Uterus (tissue), 4 donors: Measurements from ENCODE around the gene LLGL1. TPM values are rescaled to one million over a fixed set of nuclear protein-coding genes. Genes with fewer than 3 reads are reported as not detected.

Experiments used
- DNase-seq, 2 donors: peaks; one replicate each; pipeline ENCODE4 v3.0.0-alpha.2; 2019 to 2020
- H3K27ac ChIP-seq, 2 donors: fragments of 200-600 bp; sonication (generic); 1 replicate in 1 of 2; 2 replicates in 1 of 2; pipeline ENCODE4 v1.5.1; 2016 to 2018
- H3K27me3 ChIP-seq, 2 donors: fragments of 200-600 bp; sonication (generic); one replicate each; pipeline ENCODE4 v1.5.1; 2018 to 2019; ENCODE audit warnings: control low read depth in 1 of 2
- H3K36me3 ChIP-seq, 2 donors: fragments of 200-600 bp; sonication (generic); one replicate each; pipeline ENCODE4 v1.5.1; 2019; ENCODE audit warnings: control low read depth in 1 of 2
- H3K4me1 ChIP-seq, 2 donors: fragments of 200-600 bp; sonication (generic); one replicate each; pipeline ENCODE4 v1.5.1; 2018 to 2019; ENCODE audit warnings: control low read depth in 1 of 2
- H3K4me3 ChIP-seq, 2 donors: fragments of 200-600 bp; sonication (generic); 1 replicate in 1 of 2; 2 replicates in 1 of 2; pipeline ENCODE4 v1.5.1; 2018 to 2019; ENCODE audit warnings: mild to moderate bottlenecking in 1 of 2
- H3K9me3 ChIP-seq, 2 donors: fragments of 200-600 bp; sonication (generic); one replicate each; pipeline ENCODE4 v1.5.1; 2019; ENCODE audit warnings: control low read depth in 1 of 2
- CTCF ChIP-seq, 4 experiments: fragments of 200-600 bp in 2 of 4; fragments of 450-650 bp in 2 of 4; sonication (generic) in 2 of 4; IDR thresholded peaks; one replicate each; pipeline ENCODE4 v1.5.1; 2016 to 2019; ENCODE audit warnings: antibody characterized with exemption in 4 of 4, mild to moderate bottlenecking in 2 of 4, moderate library complexity in 1 of 4
- POLR2A ChIP-seq, 2 donors: fragments of 450-650 bp; IDR thresholded peaks; one replicate each; pipeline ENCODE4 v1.6.1; 2016; ENCODE audit warnings: antibody characterized with exemption in 2 of 2, mild to moderate bottlenecking in 1 of 2, moderate library complexity in 1 of 2
- intact Hi-C: fragments of 100-400 bp; cut with DNase I; formaldehyde crosslinking; loops from one replicate; pipeline ENCODE4 v1.15.1; 2023; ENCODE audit warnings: low total_unique reads
- total RNA-seq, 4 donors: library from RNA; depleted of rRNA in 3 of 4; stranded (reverse); fragments of >200 nt in 3 of 4; gene quantifications; one replicate each; pipeline versions ENCODE4 v1.1.0 to v1.2.4, GENCODE V29; 2014 to 2023
- donor health status: DM: yes; HTN: yes; CAD: no.

LLGL1 gene
- total RNA-seq, 4 donors from 2014 or later, result 7.6 to 72.0 (median 23.1) TPM

- Histone ChIP-seq H3K9me3 (no peaks in the 10 kb centered on the region), H3K36me3 (no peaks in the 10 kb centered on the region), H3K4me3 (no peak overlapping the region), H3K27me3 (no peaks in the 10 kb centered on the region), H3K27ac (no peak overlapping the region), H3K4me1 (no peaks in the 10 kb centered on the region)
- no peak for TF ChIP-seq POLR2A (IDR thresholded peaks at IDR 0.05)
- no peak for TF ChIP-seq CTCF (IDR thresholded peaks at IDR 0.05)
- intact Hi-C loops, result no loop called here
- no peak for DNase-seq
These were observed 25.8 kb downstream of the LLGL1 start for GRCh38 chr17:18251204-18251603.

- Histone ChIP-seq H3K27ac (no peak overlapping the region), H3K36me3 (no peaks in the 10 kb centered on the region)
- intact Hi-C loops, result no loop called here
These were observed 26.7 kb downstream of the LLGL1 start for GRCh38 chr17:18252160-18252559.

GRCh38 chr17:18253187-18253884, 27.9 kb downstream of the LLGL1 start:
- H3K27ac ChIP-seq, result no peak overlapping the region
- no peaks in the 10 kb centered on the region for H3K9me3 ChIP-seq
- DNase-seq, result no peak
- H3K4me1 ChIP-seq, result peaks cover 0 to 10% of the 10 kb centered on the region in 2 donors
- intact Hi-C loops, result no loop called here
- no peak overlapping the region for H3K4me3 ChIP-seq
- TF ChIP-seq CTCF (IDR thresholded peaks at IDR 0.05) (no peak), POLR2A (IDR thresholded peaks at IDR 0.05) (no peak)
- H3K36me3 ChIP-seq, result no peaks in the 10 kb centered on the region
- H3K27me3 ChIP-seq, result no peaks in the 10 kb centered on the region

More at GRCh38 chr17:18252160-18252559, 26.7 kb downstream of the LLGL1 start:
- Histone ChIP-seq H3K9me3 (no peaks in the 10 kb centered on the region), H3K27me3 (no peaks in the 10 kb centered on the region), H3K4me1 (peaks cover 0 to 6% of the 10 kb centered on the region in 2 donors), H3K4me3 (no peak overlapping the region)
- DNase-seq, result no peak
- TF ChIP-seq POLR2A (IDR thresholded peaks at IDR 0.05) (no peak), CTCF (IDR thresholded peaks at IDR 0.05) (no peak)

- intact Hi-C loops, result no loop called here
- Histone ChIP-seq H3K27me3 (no peaks in the 10 kb centered on the region), H3K27ac (no peak overlapping the region), H3K4me1 (peaks cover 0 to 14% of the 10 kb centered on the region in 2 donors), H3K4me3 (no peak overlapping the region), H3K9me3 (no peaks in the 10 kb centered on the region), H3K36me3 (no peaks in the 10 kb centered on the region)
- no peak for TF ChIP-seq CTCF (IDR thresholded peaks at IDR 0.05)
- no peak for TF ChIP-seq POLR2A (IDR thresholded peaks at IDR 0.05)
- no peak for DNase-seq
These were observed 28.7 kb downstream of the LLGL1 start for GRCh38 chr17:18253947-18254821.
